Transverse colon (tissue), 4 donors: Measurements from ENCODE around the gene RFX3. TPM values are rescaled to one million over a fixed set of nuclear protein-coding genes. Genes with fewer than 3 reads are reported as not detected.

ENCODE experiments used
- DNase-seq: peaks from one replicate; pipeline ENCODE4 v3.0.0-alpha.2; 2019
- H3K27ac ChIP-seq, 4 donors: fragments of 200-600 bp; sonication (generic); 2 replicates each; pipeline ENCODE4 v1.5.1; 2016 to 2018; ENCODE audit warnings: inconsistent platforms in 4 of 4
- H3K27me3 ChIP-seq: fragments of 200-600 bp; sonication (generic); 2 replicates; pipeline ENCODE4 v1.5.1; 2017; ENCODE audit warnings: inconsistent platforms
- H3K36me3 ChIP-seq, 4 donors: fragments of 200-600 bp; sonication (generic); 2 replicates each; pipeline ENCODE4 v1.5.1; 2017 to 2019; ENCODE audit warnings: inconsistent platforms in 4 of 4
- H3K4me1 ChIP-seq, 4 donors: fragments of 200-600 bp; sonication (generic); 2 replicates each; pipeline ENCODE4 v1.5.1; 2017 to 2020; ENCODE audit warnings: inconsistent platforms in 4 of 4
- H3K4me3 ChIP-seq, 4 donors: fragments of 200-600 bp; sonication (generic); 1 replicate in 1 of 4; 2 replicates in 3 of 4; pipeline versions ENCODE4 v1.5.1 to v1.6.1; 2017 to 2019; ENCODE audit warnings: inconsistent platforms in 4 of 4
- H3K9me3 ChIP-seq, 2 donors: fragments of 200-600 bp; sonication (generic); 2 replicates each; pipeline ENCODE4 v1.5.1; 2017 to 2019; ENCODE audit warnings: inconsistent platforms in 2 of 2
- EP300 ChIP-seq: sonication (generic); formaldehyde crosslinking; IDR thresholded peaks from one replicate; pipeline ENCODE4 v1.6.1; 2017; ENCODE audit warnings: antibody characterized with exemption, low read depth
- POLR2A ChIP-seq: fragments of 450-650 bp; IDR thresholded peaks from one replicate; pipeline ENCODE4 v1.6.1; 2016; ENCODE audit warnings: antibody characterized with exemption, mild to moderate bottlenecking, moderate library complexity
- POLR2AphosphoS5 ChIP-seq, 3 donors: sonication (generic); formaldehyde crosslinking; IDR thresholded peaks; one replicate each; pipeline ENCODE4 v1.6.1; 2016; ENCODE audit warnings: antibody characterized with exemption in 3 of 3
- WGBS, 2 donors: methylation state at CpG; one replicate each; pipeline ENCODE4 v1.1.5; 2018; ENCODE audit warnings: low coverage in 1 of 2; 5-methylcytosine and 5-hydroxymethylcytosine counted together
- in situ Hi-C, 4 donors: fragments of 200-750 bp; cut with MboI; loops; one replicate each; pipeline versions ENCODE4 v1.15.0 to v1.15.1; 2017; ENCODE audit warnings: low sequenced_read_pairs in 3 of 4, low pct_ligation_motif_present in 1 of 4, low pct_unique_long_range_greater_than_20kb in 1 of 4
- intact Hi-C: fragments of 100-400 bp; cut with DNase I; formaldehyde crosslinking; loops from one replicate; pipeline ENCODE4 v1.15.1; 2023; ENCODE audit warnings: low total_unique reads
- total RNA-seq, 4 donors: library from RNA; depleted of rRNA; stranded (reverse); fragments of >200 nt; gene quantifications; one replicate each; pipeline ENCODE4 v1.1.0, GENCODE V29; 2016
- TF ChIP-seq, protein P1 (sequence below), 5 experiments: fragments of 200-600 bp in 3 of 5; fragments of 450-650 bp in 2 of 5; sonication (generic) in 3 of 5; IDR thresholded peaks; 1 replicate in 2 of 5; 2 replicates in 3 of 5; pipeline ENCODE4 v1.5.1; 2016 to 2017; ENCODE audit warnings: antibody characterized with exemption in 5 of 5, inconsistent platforms in 3 of 5, mild to moderate bottlenecking in 2 of 5, moderate library complexity in 1 of 5

RFX3 gene
- total RNA-seq, 4 donors from 2014 or later = 3.5 to 21.9 (median 7.1) TPM

DNA sequence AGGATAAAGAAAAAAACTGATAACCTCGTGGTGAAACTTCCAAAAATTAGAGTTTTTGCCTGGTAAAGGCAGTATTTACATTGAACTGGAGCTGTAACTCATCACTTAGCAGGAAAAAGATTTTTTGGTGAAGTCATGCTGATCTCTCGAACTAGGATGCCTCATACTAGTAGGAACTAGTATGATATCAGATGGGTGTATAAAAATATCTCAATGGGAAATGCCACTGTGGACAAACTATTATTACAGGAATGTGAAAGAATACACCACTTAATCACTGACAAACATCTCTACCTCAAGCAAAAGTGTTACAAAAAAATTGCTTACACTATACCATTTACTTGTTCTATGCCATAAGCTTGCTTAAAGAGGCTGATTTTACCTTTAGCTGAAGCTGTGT lies 28.4 kb downstream of the RFX3 start:
- intact Hi-C loops (no loop called here), in situ Hi-C loops (no loop called here)
- Histone ChIP-seq H3K36me3 (no peaks in the 10 kb centered on the region), H3K9me3 (no peaks in the 10 kb centered on the region), H3K27me3 (no peaks in the 10 kb centered on the region), H3K27ac (no peak overlapping the region), H3K4me3 (no peak overlapping the region), H3K4me1 (peaks cover 0 to 14% (median 5%) of the 10 kb centered on the region in 4 donors)
- DNase-seq = no peak
- 67 to 79% methylated on average over 2 of the region's 2 CpGs for WGBS, 2 donors
- TF ChIP-seq POLR2AphosphoS5 (IDR thresholded peaks at IDR 0.05) (no peak), EP300 (no peak), POLR2A (no peak)
- TF ChIP-seq, protein P1, sequence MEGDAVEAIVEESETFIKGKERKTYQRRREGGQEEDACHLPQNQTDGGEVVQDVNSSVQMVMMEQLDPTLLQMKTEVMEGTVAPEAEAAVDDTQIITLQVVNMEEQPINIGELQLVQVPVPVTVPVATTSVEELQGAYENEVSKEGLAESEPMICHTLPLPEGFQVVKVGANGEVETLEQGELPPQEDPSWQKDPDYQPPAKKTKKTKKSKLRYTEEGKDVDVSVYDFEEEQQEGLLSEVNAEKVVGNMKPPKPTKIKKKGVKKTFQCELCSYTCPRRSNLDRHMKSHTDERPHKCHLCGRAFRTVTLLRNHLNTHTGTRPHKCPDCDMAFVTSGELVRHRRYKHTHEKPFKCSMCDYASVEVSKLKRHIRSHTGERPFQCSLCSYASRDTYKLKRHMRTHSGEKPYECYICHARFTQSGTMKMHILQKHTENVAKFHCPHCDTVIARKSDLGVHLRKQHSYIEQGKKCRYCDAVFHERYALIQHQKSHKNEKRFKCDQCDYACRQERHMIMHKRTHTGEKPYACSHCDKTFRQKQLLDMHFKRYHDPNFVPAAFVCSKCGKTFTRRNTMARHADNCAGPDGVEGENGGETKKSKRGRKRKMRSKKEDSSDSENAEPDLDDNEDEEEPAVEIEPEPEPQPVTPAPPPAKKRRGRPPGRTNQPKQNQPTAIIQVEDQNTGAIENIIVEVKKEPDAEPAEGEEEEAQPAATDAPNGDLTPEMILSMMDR (IDR thresholded peaks at IDR 0.05) = no peak

DNA sequence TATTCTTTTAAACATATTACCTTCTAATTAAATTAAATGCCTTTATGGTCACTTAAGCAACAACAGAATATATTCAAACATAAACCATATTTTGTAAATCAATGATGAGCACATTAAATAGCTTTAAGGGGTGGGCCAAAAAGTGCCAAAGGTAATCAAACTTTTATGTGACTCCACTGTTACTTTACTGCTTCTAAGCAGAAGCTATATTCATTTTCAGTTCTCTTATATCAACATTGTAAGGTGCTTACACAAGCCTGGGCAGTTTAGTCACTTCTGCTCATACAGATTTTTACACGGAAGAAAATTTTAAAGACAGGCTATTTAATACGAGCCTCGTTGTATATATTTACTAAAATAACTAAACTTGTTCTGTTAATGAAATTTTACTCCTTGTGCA lies 29.9 kb downstream of the RFX3 start:
- Histone ChIP-seq H3K27me3 (no peaks in the 10 kb centered on the region), H3K4me1 (peaks cover 0 to 15% (median 5%) of the 10 kb centered on the region in 4 donors), H3K4me3 (no peak overlapping the region), H3K36me3 (no peaks in the 10 kb centered on the region), H3K9me3 (no peaks in the 10 kb centered on the region), H3K27ac (peak overlapping the region in 1 of 4 donors; percentile 26)
- DNase-seq = no peak
- TF ChIP-seq, protein P1 (IDR thresholded peaks at IDR 0.05) = no peak
- TF ChIP-seq EP300 (no peak), POLR2A (no peak), POLR2AphosphoS5 (IDR thresholded peaks at IDR 0.05) (no peak)
- WGBS, 2 donors = 36 to 49% methylated on average over 3 of the region's 3 CpGs
- in situ Hi-C loops = no loop called here
- intact Hi-C loops = no loop called here

DNA sequence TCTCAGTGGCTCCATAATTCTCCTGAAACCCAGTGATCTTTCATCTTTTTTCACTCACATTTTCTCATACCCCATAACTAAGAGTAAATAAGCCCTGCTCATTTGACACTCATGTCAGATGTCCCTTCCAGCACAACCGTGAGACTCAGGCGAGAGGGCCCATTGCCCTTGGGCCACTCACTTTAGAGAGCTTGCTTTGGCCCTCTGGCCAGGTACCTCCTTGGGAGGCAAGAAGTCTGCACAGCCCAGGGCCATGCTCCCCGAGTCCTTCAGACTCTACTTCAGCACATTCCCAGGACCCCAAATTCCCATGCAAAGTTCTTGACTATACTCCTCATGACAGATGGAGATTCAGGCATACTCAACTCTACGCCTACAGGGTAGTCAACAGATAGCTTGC lies 33.6 kb downstream of the RFX3 start:
- in situ Hi-C loops = no loop called here
- 94% methylated on average over 4 of the region's 4 CpGs; no CpG with 5 or more reads in 1 of the 2 donors for WGBS, 2 donors

DNA sequence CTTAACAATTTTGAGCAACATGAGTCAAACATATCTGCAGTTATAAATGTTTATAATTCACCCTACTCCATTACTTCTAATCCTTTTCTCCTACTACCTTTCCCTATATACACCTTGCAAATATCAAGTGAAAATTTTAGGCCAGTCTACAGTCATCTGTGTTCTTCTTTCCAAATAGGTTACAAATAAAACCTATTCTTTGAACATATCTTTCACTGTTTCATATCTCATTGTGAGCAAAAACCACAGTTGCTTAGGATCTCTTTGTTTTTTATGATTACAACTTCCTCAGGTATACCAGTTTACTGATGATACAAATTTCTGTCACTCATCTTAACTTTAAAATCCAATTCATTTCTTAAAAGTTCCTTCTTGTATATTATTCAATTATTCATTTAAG lies 34.4 kb downstream of the RFX3 start:
- no peak for DNase-seq
- no peak overlapping the region for H3K27ac ChIP-seq
- no peaks in the 10 kb centered on the region for H3K36me3 ChIP-seq
- intact Hi-C loops = no loop called here
- H3K9me3 ChIP-seq = no peaks in the 10 kb centered on the region
- in situ Hi-C loops = no loop called here
- H3K27me3 ChIP-seq = no peaks in the 10 kb centered on the region
- no peak overlapping the region for H3K4me3 ChIP-seq
- H3K4me1 ChIP-seq = peaks cover 0 to 23% (median 7%) of the 10 kb centered on the region in 4 donors
- TF ChIP-seq EP300 = no peak
- TF ChIP-seq POLR2AphosphoS5 (IDR thresholded peaks at IDR 0.05) = no peak
- TF ChIP-seq, protein P1 (IDR thresholded peaks at IDR 0.05) = no peak
- no peak for TF ChIP-seq POLR2A

More for the DNA sequence above, 33.6 kb downstream of the RFX3 start:
- no peak overlapping the region for H3K27ac ChIP-seq
- no peaks in the 10 kb centered on the region for H3K36me3 ChIP-seq
- no peak for TF ChIP-seq EP300
- no peak for TF ChIP-seq POLR2A
- no peak for TF ChIP-seq POLR2AphosphoS5 (IDR thresholded peaks at IDR 0.05)
- TF ChIP-seq, protein P1 (IDR thresholded peaks at IDR 0.05) = no peak
- intact Hi-C loops = no loop called here
- no peaks in the 10 kb centered on the region for H3K9me3 ChIP-seq
- no peaks in the 10 kb centered on the region for H3K27me3 ChIP-seq
- no peak for DNase-seq
- no peak overlapping the region for H3K4me3 ChIP-seq
- peaks cover 0 to 28% (median 10%) of the 10 kb centered on the region in 4 donors for H3K4me1 ChIP-seq
